ENCODE data around the gene ITM2A.

Gene ITM2A

GRCh38 chrX:79409657-79410056, 42.5 kb upstream of the ITM2A start:
- DNase-seq (ENCODE audit: low spot score) (no peak), ATAC-seq (ENCODE audit: low read depth) (no peak)
- Histone ChIP-seq H3K4me1 (ENCODE audit: insufficient read depth, poor library complexity, severe bottlenecking) (no peaks in the 10 kb centered on the region), H3K27me3 (ENCODE audit: insufficient read depth, poor library complexity, severe bottlenecking) (no peaks in the 10 kb centered on the region), H3K27ac (ENCODE audit: poor library complexity, severe bottlenecking) (no peak overlapping the region), H3K4me3 (ENCODE audit: severe bottlenecking) (no peak overlapping the region), H3K36me3 (ENCODE audit: low read depth) (no peaks in the 10 kb centered on the region), H3K9me3 (ENCODE audit: severe bottlenecking) (no peaks in the 10 kb centered on the region)
- no peak for TF ChIP-seq CTCF (IDR thresholded peaks at IDR 0.05; ENCODE audit: poor library complexity, severe bottlenecking)

- no peaks in the 10 kb centered on the region for H3K36me3 ChIP-seq (ENCODE audit: low read depth)
- ATAC-seq (ENCODE audit: low read depth): no peak
- no peak overlapping the region for H3K27ac ChIP-seq (ENCODE audit: poor library complexity, severe bottlenecking)
- H3K27me3 ChIP-seq (ENCODE audit: insufficient read depth, poor library complexity, severe bottlenecking): no peaks in the 10 kb centered on the region
- H3K4me3 ChIP-seq (ENCODE audit: severe bottlenecking): no peak overlapping the region
- DNase-seq (ENCODE audit: low spot score): no peak
- H3K9me3 ChIP-seq (ENCODE audit: severe bottlenecking): no peaks in the 10 kb centered on the region
- TF ChIP-seq CTCF (IDR thresholded peaks at IDR 0.05; ENCODE audit: poor library complexity, severe bottlenecking): no peak
- H3K4me1 ChIP-seq (ENCODE audit: insufficient read depth, poor library complexity, severe bottlenecking): no peaks in the 10 kb centered on the region
Observed at GRCh38 chrX:79408623-79409322, 41.6 kb upstream of the ITM2A start.

- no peak for TF ChIP-seq CTCF (IDR thresholded peaks at IDR 0.05; ENCODE audit: poor library complexity, severe bottlenecking)
- no peaks in the 10 kb centered on the region for H3K9me3 ChIP-seq (ENCODE audit: severe bottlenecking)
- no peaks in the 10 kb centered on the region for H3K4me1 ChIP-seq (ENCODE audit: insufficient read depth, poor library complexity, severe bottlenecking)
- no peak overlapping the region for H3K4me3 ChIP-seq (ENCODE audit: severe bottlenecking)
- no peaks in the 10 kb centered on the region for H3K27me3 ChIP-seq (ENCODE audit: insufficient read depth, poor library complexity, severe bottlenecking)
- no peak for DNase-seq (ENCODE audit: low spot score)
- no peaks in the 10 kb centered on the region for H3K36me3 ChIP-seq (ENCODE audit: low read depth)
- no peak for ATAC-seq (ENCODE audit: low read depth)
- no peak overlapping the region for H3K27ac ChIP-seq (ENCODE audit: poor library complexity, severe bottlenecking)
Observed at GRCh38 chrX:79400623-79401022, 33.5 kb upstream of the ITM2A start.

GRCh38 chrX:79375340-79375739, 8.2 kb upstream of the ITM2A start:
- Histone ChIP-seq H3K4me1 (ENCODE audit: insufficient read depth, poor library complexity, severe bottlenecking) (no peaks in the 10 kb centered on the region), H3K27ac (ENCODE audit: poor library complexity, severe bottlenecking) (no peak overlapping the region), H3K36me3 (ENCODE audit: low read depth) (no peaks in the 10 kb centered on the region), H3K9me3 (ENCODE audit: severe bottlenecking) (no peaks in the 10 kb centered on the region), H3K27me3 (ENCODE audit: insufficient read depth, poor library complexity, severe bottlenecking) (no peaks in the 10 kb centered on the region), H3K4me3 (ENCODE audit: severe bottlenecking) (no peak overlapping the region)
- ATAC-seq (ENCODE audit: low read depth) (no peak), DNase-seq (ENCODE audit: low spot score) (no peak)
- no peak for TF ChIP-seq CTCF (IDR thresholded peaks at IDR 0.05; ENCODE audit: poor library complexity, severe bottlenecking)

GRCh38 chrX:79371640-79372039, 4.5 kb upstream of the ITM2A start:
- H3K9me3 ChIP-seq (ENCODE audit: severe bottlenecking): no peaks in the 10 kb centered on the region
- H3K27ac ChIP-seq (ENCODE audit: poor library complexity, severe bottlenecking): no peak overlapping the region
- no peak for DNase-seq (ENCODE audit: low spot score)
- TF ChIP-seq CTCF (IDR thresholded peaks at IDR 0.05; ENCODE audit: poor library complexity, severe bottlenecking): no peak
- H3K4me3 ChIP-seq (ENCODE audit: severe bottlenecking): no peak overlapping the region
- no peaks in the 10 kb centered on the region for H3K36me3 ChIP-seq (ENCODE audit: low read depth)
- H3K27me3 ChIP-seq (ENCODE audit: insufficient read depth, poor library complexity, severe bottlenecking): no peaks in the 10 kb centered on the region
- no peaks in the 10 kb centered on the region for H3K4me1 ChIP-seq (ENCODE audit: insufficient read depth, poor library complexity, severe bottlenecking)
- ATAC-seq (ENCODE audit: low read depth): no peak

Data from RWPE2 (cell line).